ENCODE measurements around the gene CHST9.

DNA sequence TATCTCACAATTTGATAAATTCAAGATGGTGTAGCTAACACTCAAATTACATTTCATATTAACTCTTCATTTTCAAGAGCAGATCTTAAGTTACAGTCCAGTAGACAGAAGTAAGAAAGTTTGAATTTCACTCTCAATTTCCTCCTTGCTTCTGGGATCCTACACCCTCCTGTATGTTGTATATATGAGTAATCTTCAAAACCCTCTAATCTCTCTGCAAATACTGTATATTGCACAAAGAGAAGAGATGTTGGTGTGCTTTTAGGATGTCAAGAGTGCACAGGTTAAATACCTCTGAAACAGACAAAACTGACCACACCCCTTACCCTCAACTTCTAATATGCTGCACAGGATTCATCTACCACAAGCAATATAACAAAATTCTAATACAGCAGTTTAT is 6.7 kb downstream of the CHST9 start:
- TF ChIP-seq POLR2A (IDR thresholded peaks at IDR 0.05) (no peak), CTCF (IDR thresholded peaks at IDR 0.05) (no peak)

Data from adrenal gland (tissue), 5 donors.